Uterus (tissue), 2 donors: ENCODE results near the gene TSNAXIP1.

Source experiments
- POLR2A ChIP-seq, 2 donors: fragments of 450-650 bp; IDR thresholded peaks; one replicate each; pipeline ENCODE4 v1.6.1; 2016; ENCODE audit warnings: antibody characterized with exemption in 2 of 2, mild to moderate bottlenecking in 1 of 2, moderate library complexity in 1 of 2
- TF ChIP-seq, protein P1 (sequence below), 4 experiments: fragments of 200-600 bp in 2 of 4; fragments of 450-650 bp in 2 of 4; sonication (generic) in 2 of 4; IDR thresholded peaks; one replicate each; pipeline ENCODE4 v1.5.1; 2016 to 2019; ENCODE audit warnings: antibody characterized with exemption in 4 of 4, mild to moderate bottlenecking in 2 of 4, moderate library complexity in 1 of 4

DNA sequence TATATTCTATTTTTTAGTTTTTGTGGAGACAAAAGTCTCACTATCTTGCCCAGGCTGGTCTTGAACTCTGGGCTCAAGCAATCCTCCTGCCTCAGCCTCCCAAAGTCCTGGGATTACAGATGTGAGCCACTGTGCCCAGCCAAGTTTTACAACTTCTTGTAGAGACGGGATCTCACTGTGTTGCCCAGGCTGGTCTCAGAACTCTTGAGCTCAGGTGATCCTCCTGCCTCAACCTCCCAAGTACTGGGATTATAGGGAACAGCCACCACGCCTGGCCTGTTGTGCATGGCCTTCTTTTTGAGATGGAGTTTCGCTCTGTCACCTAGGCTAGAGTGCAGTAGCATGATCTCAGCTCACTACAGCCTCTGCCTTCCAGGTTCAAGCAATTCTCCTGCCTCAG is 47.0 kb downstream of the TSNAXIP1 start:
- TF ChIP-seq, protein P1, sequence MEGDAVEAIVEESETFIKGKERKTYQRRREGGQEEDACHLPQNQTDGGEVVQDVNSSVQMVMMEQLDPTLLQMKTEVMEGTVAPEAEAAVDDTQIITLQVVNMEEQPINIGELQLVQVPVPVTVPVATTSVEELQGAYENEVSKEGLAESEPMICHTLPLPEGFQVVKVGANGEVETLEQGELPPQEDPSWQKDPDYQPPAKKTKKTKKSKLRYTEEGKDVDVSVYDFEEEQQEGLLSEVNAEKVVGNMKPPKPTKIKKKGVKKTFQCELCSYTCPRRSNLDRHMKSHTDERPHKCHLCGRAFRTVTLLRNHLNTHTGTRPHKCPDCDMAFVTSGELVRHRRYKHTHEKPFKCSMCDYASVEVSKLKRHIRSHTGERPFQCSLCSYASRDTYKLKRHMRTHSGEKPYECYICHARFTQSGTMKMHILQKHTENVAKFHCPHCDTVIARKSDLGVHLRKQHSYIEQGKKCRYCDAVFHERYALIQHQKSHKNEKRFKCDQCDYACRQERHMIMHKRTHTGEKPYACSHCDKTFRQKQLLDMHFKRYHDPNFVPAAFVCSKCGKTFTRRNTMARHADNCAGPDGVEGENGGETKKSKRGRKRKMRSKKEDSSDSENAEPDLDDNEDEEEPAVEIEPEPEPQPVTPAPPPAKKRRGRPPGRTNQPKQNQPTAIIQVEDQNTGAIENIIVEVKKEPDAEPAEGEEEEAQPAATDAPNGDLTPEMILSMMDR (IDR thresholded peaks at IDR 0.05) = no peak
- TF ChIP-seq POLR2A (IDR thresholded peaks at IDR 0.05) = no peak
